HEK293T (cell line): ENCODE measurements around the gene CST4.

Source experiments
- CTCF ChIA-PET: fragments of 350-600 bp; formaldehyde crosslinking; extraction: SDS; loops from one replicate; lab custom pipeline; 2021; ENCODE audit warnings: antibody characterized with exemption, inconsistent platforms; lab: Yijun Ruan, JAX
- POLR2A ChIA-PET: fragments of 350-600 bp; formaldehyde crosslinking; extraction: SDS; loops from one replicate; lab custom pipeline; 2020; ENCODE audit warnings: antibody characterized with exemption, inconsistent platforms; lab: Yijun Ruan, JAX
- DNase-seq: peaks from one replicate; pipeline ENCODE4 v3.0.0; 2012; ENCODE audit warnings: mixed read lengths; ENCODE audit errors: extremely low spot score
- ARNT ChIP-seq: fragments of 450-650 bp; IDR thresholded peaks from 2 replicates; pipeline ENCODE4 v1.6.1; 2017; ENCODE audit warnings: mild to moderate bottlenecking
- BHLHE40 ChIP-seq: fragments of 450-650 bp; IDR thresholded peaks from 2 replicates; pipeline ENCODE4 v1.6.1; 2016; ENCODE audit warnings: mild to moderate bottlenecking, moderate library complexity, borderline replicate concordance
- CTBP1 ChIP-seq: fragments of 450-650 bp; IDR thresholded peaks from 2 replicates; pipeline ENCODE4 v1.6.1; 2016; ENCODE audit warnings: borderline replicate concordance
- ELF4 ChIP-seq: fragments of 450-650 bp; IDR thresholded peaks from 2 replicates; pipeline ENCODE4 v1.6.1; 2017; ENCODE audit warnings: antibody characterized with exemption
- FOXA1 ChIP-seq: fragments of 450-650 bp; IDR thresholded peaks from 2 replicates; pipeline ENCODE4 v1.6.1; 2016; ENCODE audit warnings: mild to moderate bottlenecking
- FOXK2 ChIP-seq: fragments of 450-650 bp; IDR thresholded peaks from 2 replicates; pipeline ENCODE4 v1.6.1; 2016; ENCODE audit warnings: mild to moderate bottlenecking
- FOXM1 ChIP-seq: fragments of 450-650 bp; IDR thresholded peaks from 2 replicates; pipeline ENCODE4 v1.6.1; 2017; ENCODE audit warnings: mild to moderate bottlenecking, borderline replicate concordance
- HDGF ChIP-seq: fragments of 450-650 bp; IDR thresholded peaks from 2 replicates; pipeline ENCODE4 v1.6.1; 2017; ENCODE audit warnings: antibody characterized with exemption, borderline replicate concordance
- L3MBTL2 ChIP-seq: fragments of 450-650 bp; conservative IDR thresholded peaks from 2 replicates; pipeline ENCODE4 v1.6.1; 2016; ENCODE audit warnings: mild to moderate bottlenecking
- LEF1 ChIP-seq: fragments of 450-650 bp; IDR thresholded peaks from 2 replicates; pipeline ENCODE4 v1.6.1; 2017; ENCODE audit warnings: mild to moderate bottlenecking, borderline replicate concordance
- NFRKB ChIP-seq: fragments of 450-650 bp; IDR thresholded peaks from 2 replicates; pipeline ENCODE4 v1.6.1; 2016; ENCODE audit warnings: mild to moderate bottlenecking, moderate library complexity
- PKNOX1 ChIP-seq: fragments of 450-650 bp; IDR thresholded peaks from 2 replicates; pipeline ENCODE4 v1.6.1; 2016
- SP1 ChIP-seq: fragments of 450-650 bp; IDR thresholded peaks from 2 replicates; pipeline ENCODE4 v1.6.1; 2017
- SUZ12 ChIP-seq: fragments of 450-650 bp; IDR thresholded peaks from 2 replicates; pipeline ENCODE4 v1.6.1; 2016; ENCODE audit warnings: mild to moderate bottlenecking
- TARDBP ChIP-seq: fragments of 450-650 bp; IDR thresholded peaks from 2 replicates; pipeline ENCODE4 v1.6.1; 2016
- ZNF384 ChIP-seq: fragments of 450-650 bp; IDR thresholded peaks from 2 replicates; pipeline ENCODE4 v1.6.1; 2016

The CST4 gene

GRCh38 chr20:23645575-23645974, 43.3 kb downstream of the CST4 start:
- DNase-seq: no peak
- ChIA-PET CTCF (no interaction called here), POLR2A (no interaction called here)
- TF ChIP-seq BHLHE40: no peak
- TF ChIP-seq CTBP1: no peak

GRCh38 chr20:23644164-23644563, 44.7 kb downstream of the CST4 start:
- TF ChIP-seq SUZ12 (no peak), L3MBTL2 (no peak), NFRKB (no peak), BHLHE40 (no peak), HDGF (no peak), FOXA1 (no peak), ZNF384 (no peak), FOXK2 (no peak), LEF1 (no peak), PKNOX1 (no peak), TARDBP (no peak)
- POLR2A ChIA-PET: no interaction called here
- no peak for DNase-seq
- CTCF ChIA-PET: no interaction called here

GRCh38 chr20:23643659-23644058, 45.2 kb downstream of the CST4 start:
- TF ChIP-seq PKNOX1 (no peak), FOXM1 (no peak), TARDBP (no peak)
- no peak for DNase-seq
- POLR2A ChIA-PET: no interaction called here
- CTCF ChIA-PET: no interaction called here

- ChIA-PET CTCF (interaction anchor here (0.6 kb wide), 1 partner anchor 43 kb away, joined by 3 read pairs; no protein-coding TSS in a partner anchor), POLR2A (no interaction called here)
- DNase-seq: no peak
- TF ChIP-seq L3MBTL2 (no peak), BHLHE40 (no peak), NFRKB (no peak), CTBP1 (no peak), FOXK2 (no peak), FOXA1 (no peak), ZNF384 (no peak), ELF4 (no peak), LEF1 (no peak), FOXM1 (no peak), SP1 (no peak), PKNOX1 (no peak), HDGF (no peak), TARDBP (no peak), ARNT (no peak), SUZ12 (no peak)
Measured at GRCh38 chr20:23641936-23642751, 46.7 kb downstream of the CST4 start.

GRCh38 chr20:23640671-23641667, 47.9 kb downstream of the CST4 start:
- POLR2A ChIA-PET: no interaction called here
- CTCF ChIA-PET: no interaction called here
- TF ChIP-seq LEF1 (no peak), BHLHE40 (no peak), SUZ12 (no peak), ELF4 (no peak), SP1 (no peak), TARDBP (no peak)
- no peak for DNase-seq

GRCh38 chr20:23640018-23640601, 48.7 kb downstream of the CST4 start:
- no peak for TF ChIP-seq NFRKB
- TF ChIP-seq ZNF384: no peak
- no peak for TF ChIP-seq ELF4
- no peak for TF ChIP-seq HDGF
- no peak for TF ChIP-seq SP1
- TF ChIP-seq SUZ12: no peak
- ChIA-PET POLR2A (no interaction called here), CTCF (no interaction called here)
- DNase-seq: no peak
